HL-60 (cell line): ENCODE data around the gene JMJD1C.

Experiments used
- GABPA ChIP-seq: IDR thresholded peaks from 2 replicates; pipeline ENCODE4 v1.6.1; 2012; ENCODE audit warnings: low read depth
- POLR2AphosphoS5 ChIP-seq: IDR thresholded peaks from 2 replicates; pipeline ENCODE4 v1.6.1; 2012; ENCODE audit warnings: low read depth
- TF ChIP-seq, protein P1 (sequence below): IDR thresholded peaks from 2 replicates; pipeline ENCODE4 v1.6.1; 2012; ENCODE audit warnings: low read depth; ENCODE audit not compliant: insufficient replicate concordance
- TF ChIP-seq, protein P2 (sequence below): IDR thresholded peaks from one replicate; pipeline ENCODE4 v1.5.1; 2011; ENCODE audit warnings: low read length, control low read depth, inconsistent platforms; ENCODE audit not compliant: insufficient read depth

DNA sequence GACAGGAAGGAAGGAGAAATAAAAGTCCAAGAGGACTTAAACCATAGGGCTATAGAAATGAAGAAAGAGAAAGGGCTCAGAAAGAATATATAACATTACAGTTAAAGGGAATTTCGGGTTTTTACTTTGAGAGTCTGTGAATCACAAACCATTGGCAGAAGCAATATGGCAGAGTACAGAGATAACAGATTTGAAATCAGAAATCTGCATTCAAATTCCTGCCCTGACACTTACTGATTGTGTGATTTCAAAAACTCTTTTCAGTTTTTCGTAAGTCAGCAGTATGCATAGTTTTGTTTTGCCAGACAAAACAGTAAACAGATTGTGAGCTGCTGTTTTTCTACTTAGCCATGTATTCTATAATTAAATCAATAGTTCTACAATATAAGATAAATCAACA is 8.2 kb downstream of the JMJD1C start:
- TF ChIP-seq, protein P1, sequence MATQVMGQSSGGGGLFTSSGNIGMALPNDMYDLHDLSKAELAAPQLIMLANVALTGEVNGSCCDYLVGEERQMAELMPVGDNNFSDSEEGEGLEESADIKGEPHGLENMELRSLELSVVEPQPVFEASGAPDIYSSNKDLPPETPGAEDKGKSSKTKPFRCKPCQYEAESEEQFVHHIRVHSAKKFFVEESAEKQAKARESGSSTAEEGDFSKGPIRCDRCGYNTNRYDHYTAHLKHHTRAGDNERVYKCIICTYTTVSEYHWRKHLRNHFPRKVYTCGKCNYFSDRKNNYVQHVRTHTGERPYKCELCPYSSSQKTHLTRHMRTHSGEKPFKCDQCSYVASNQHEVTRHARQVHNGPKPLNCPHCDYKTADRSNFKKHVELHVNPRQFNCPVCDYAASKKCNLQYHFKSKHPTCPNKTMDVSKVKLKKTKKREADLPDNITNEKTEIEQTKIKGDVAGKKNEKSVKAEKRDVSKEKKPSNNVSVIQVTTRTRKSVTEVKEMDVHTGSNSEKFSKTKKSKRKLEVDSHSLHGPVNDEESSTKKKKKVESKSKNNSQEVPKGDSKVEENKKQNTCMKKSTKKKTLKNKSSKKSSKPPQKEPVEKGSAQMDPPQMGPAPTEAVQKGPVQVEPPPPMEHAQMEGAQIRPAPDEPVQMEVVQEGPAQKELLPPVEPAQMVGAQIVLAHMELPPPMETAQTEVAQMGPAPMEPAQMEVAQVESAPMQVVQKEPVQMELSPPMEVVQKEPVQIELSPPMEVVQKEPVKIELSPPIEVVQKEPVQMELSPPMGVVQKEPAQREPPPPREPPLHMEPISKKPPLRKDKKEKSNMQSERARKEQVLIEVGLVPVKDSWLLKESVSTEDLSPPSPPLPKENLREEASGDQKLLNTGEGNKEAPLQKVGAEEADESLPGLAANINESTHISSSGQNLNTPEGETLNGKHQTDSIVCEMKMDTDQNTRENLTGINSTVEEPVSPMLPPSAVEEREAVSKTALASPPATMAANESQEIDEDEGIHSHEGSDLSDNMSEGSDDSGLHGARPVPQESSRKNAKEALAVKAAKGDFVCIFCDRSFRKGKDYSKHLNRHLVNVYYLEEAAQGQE = no peak
- TF ChIP-seq, protein P2, sequence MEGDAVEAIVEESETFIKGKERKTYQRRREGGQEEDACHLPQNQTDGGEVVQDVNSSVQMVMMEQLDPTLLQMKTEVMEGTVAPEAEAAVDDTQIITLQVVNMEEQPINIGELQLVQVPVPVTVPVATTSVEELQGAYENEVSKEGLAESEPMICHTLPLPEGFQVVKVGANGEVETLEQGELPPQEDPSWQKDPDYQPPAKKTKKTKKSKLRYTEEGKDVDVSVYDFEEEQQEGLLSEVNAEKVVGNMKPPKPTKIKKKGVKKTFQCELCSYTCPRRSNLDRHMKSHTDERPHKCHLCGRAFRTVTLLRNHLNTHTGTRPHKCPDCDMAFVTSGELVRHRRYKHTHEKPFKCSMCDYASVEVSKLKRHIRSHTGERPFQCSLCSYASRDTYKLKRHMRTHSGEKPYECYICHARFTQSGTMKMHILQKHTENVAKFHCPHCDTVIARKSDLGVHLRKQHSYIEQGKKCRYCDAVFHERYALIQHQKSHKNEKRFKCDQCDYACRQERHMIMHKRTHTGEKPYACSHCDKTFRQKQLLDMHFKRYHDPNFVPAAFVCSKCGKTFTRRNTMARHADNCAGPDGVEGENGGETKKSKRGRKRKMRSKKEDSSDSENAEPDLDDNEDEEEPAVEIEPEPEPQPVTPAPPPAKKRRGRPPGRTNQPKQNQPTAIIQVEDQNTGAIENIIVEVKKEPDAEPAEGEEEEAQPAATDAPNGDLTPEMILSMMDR = no peak
- no peak for TF ChIP-seq GABPA
- no peak for TF ChIP-seq POLR2AphosphoS5
